HG03469 (cell line): ENCODE measurements around the gene HOXD9.

Experiments
- ATAC-seq: cut with Tn5 transposase; IDR thresholded peaks from one replicate; pipeline ENCODE4 v1.9.1; 2021; ENCODE audit warnings: mild to moderate bottlenecking, moderate library complexity, moderate number of reproducible peaks; ENCODE audit not compliant: unreplicated experiment

HOXD9 gene

GRCh38 chr2:176124110-176124946 lies 1.8 kb downstream of the HOXD9 start:
- ATAC-seq: no peak

GRCh38 chr2:176124947-176125771 lies 2.6 kb downstream of the HOXD9 start:
- ATAC-seq: no peak

- ATAC-seq: no peak
These were observed 3.2 kb downstream of the HOXD9 start for GRCh38 chr2:176125772-176126054.

GRCh38 chr2:176126929-176127773 lies 4.6 kb downstream of the HOXD9 start:
- ATAC-seq: no peak

GRCh38 chr2:176127774-176128072 lies 5.2 kb downstream of the HOXD9 start:
- no peak for ATAC-seq

GRCh38 chr2:176128172-176128981 lies 5.9 kb downstream of the HOXD9 start:
- ATAC-seq: no peak

GRCh38 chr2:176128982-176129796 lies 6.7 kb downstream of the HOXD9 start, which contains the start of gene HOXD8:
Gene HOXD8 (plus strand): TSS chr2:176129705. CDS start chr2:176130367, 662 bp downstream.
- ATAC-seq: no peak

- ATAC-seq: no peak
These were observed 7.3 kb downstream of the HOXD9 start for GRCh38 chr2:176129813-176130146.

GRCh38 chr2:176130147-176130956 lies 7.8 kb downstream of the HOXD9 start:
- ATAC-seq: no peak

- no peak for ATAC-seq
These were observed 8.7 kb downstream of the HOXD9 start for GRCh38 chr2:176130957-176131847.

- no peak for ATAC-seq
These were observed 9.3 kb downstream of the HOXD9 start for GRCh38 chr2:176131848-176132158.

- no peak for ATAC-seq
These were observed 10.0 kb downstream of the HOXD9 start for GRCh38 chr2:176132205-176133171.

GRCh38 chr2:176133389-176133788 lies 10.9 kb downstream of the HOXD9 start:
- ATAC-seq: no peak

- no peak for ATAC-seq
These were observed 11.5 kb downstream of the HOXD9 start for GRCh38 chr2:176134035-176134434.

GRCh38 chr2:176135035-176135440 lies 12.5 kb downstream of the HOXD9 start:
- no peak for ATAC-seq

- no peak for ATAC-seq
These were observed 14.1 kb downstream of the HOXD9 start for GRCh38 chr2:176136374-176137251.
